Testis (tissue), 2 donors: Measurements from ENCODE around the gene AADAT.

Source experiments
- CTCF ChIP-seq, 3 experiments: fragments of 450-650 bp in 2 of 3; fragments of 200-600 bp in 1 of 3; sonication (generic) in 1 of 3; IDR thresholded peaks; one replicate each; pipeline ENCODE4 v1.5.1; 2016 to 2019; ENCODE audit warnings: antibody characterized with exemption in 3 of 3, mild to moderate bottlenecking in 2 of 3, moderate library complexity in 1 of 3
- POLR2A ChIP-seq: fragments of 450-650 bp; IDR thresholded peaks from one replicate; pipeline ENCODE4 v1.6.1; 2017; ENCODE audit warnings: antibody characterized with exemption, mild to moderate bottlenecking, moderate library complexity

GRCh38 chr4:170079981-170080380 lies 9.8 kb downstream of the AADAT start:
- TF ChIP-seq CTCF (IDR thresholded peaks at IDR 0.05), result no peak
- no peak for TF ChIP-seq POLR2A
